Measurements from ENCODE around the gene MIEN1.

Gene MIEN1

DNA sequence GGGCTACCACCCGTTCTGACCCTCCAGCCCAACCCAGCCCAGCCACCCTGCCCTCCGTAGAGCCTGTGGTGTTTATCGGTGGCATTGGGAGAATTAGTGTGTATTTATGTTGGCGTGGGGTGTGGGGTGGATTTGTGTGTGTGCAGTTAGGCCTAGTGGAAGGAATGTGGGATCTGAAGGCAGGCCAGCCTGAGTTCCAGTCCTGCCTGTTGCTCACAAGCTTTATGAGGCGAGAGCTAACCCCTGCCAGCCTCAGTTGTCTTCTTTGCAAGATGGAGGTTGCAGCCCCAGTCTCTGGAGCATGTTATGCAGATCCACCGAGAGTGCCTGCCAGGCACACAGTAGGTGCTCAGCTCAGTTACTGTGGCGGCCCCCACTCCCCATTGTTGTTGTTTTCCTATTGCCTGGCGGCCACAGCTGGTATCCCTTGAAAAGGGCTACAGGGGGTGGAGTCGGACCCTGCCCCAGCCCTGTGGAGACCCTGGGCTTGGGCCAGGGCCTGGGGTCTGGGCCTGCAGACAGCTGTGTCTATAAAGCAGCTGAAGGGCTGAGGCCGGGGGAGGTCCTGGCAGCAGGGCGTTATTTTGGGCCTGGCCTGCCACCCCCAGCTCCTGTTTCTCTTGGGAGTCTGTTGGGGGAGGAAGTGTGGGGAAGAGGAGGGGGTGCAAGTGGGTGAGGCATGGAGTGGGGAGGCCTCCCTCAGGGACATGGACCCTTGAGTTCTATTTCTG is 25.3 kb downstream of the MIEN1 start:
- Histone ChIP-seq H2AFZ (ENCODE audit: low read depth, low read length) (no peak overlapping the region), H3K27me3 (ENCODE audit: low read depth, low read length) (no peaks in the 10 kb centered on the region), H3K9ac (ENCODE audit: low read length) (no peak overlapping the region), H3K36me3 (replicated peaks; ENCODE audit: low read depth, low read length) (no peaks in the 10 kb centered on the region), H3K4me3 (ENCODE audit: low read length) (no peak overlapping the region), H4K20me1 (ENCODE audit: insufficient read depth, low read length) (no peaks in the 10 kb centered on the region), H3K27ac (ENCODE audit: low read length) (no peak overlapping the region), H3K79me2 (ENCODE audit: low read length) (no peaks in the 10 kb centered on the region), H3K4me1 (ENCODE audit: low read length) (peaks cover 9% of the 10 kb centered on the region), H3K4me2 (ENCODE audit: low read length) (no peak overlapping the region), H3K9me3 (ENCODE audit: insufficient read depth, low read length) (no peaks in the 10 kb centered on the region)
- no peak for TF ChIP-seq EZH2phosphoT487 (IDR thresholded peaks at IDR 0.05; ENCODE audit: low read depth)
- TF ChIP-seq, protein P1, sequence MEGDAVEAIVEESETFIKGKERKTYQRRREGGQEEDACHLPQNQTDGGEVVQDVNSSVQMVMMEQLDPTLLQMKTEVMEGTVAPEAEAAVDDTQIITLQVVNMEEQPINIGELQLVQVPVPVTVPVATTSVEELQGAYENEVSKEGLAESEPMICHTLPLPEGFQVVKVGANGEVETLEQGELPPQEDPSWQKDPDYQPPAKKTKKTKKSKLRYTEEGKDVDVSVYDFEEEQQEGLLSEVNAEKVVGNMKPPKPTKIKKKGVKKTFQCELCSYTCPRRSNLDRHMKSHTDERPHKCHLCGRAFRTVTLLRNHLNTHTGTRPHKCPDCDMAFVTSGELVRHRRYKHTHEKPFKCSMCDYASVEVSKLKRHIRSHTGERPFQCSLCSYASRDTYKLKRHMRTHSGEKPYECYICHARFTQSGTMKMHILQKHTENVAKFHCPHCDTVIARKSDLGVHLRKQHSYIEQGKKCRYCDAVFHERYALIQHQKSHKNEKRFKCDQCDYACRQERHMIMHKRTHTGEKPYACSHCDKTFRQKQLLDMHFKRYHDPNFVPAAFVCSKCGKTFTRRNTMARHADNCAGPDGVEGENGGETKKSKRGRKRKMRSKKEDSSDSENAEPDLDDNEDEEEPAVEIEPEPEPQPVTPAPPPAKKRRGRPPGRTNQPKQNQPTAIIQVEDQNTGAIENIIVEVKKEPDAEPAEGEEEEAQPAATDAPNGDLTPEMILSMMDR (IDR thresholded peaks at IDR 0.05; ENCODE audit: low read depth, low read length), result no peak

GRCh38 chr17:39703913-39704312 is 26.4 kb downstream of the MIEN1 start:
- no peak overlapping the region for H3K4me2 ChIP-seq (ENCODE audit: low read length)

DNA sequence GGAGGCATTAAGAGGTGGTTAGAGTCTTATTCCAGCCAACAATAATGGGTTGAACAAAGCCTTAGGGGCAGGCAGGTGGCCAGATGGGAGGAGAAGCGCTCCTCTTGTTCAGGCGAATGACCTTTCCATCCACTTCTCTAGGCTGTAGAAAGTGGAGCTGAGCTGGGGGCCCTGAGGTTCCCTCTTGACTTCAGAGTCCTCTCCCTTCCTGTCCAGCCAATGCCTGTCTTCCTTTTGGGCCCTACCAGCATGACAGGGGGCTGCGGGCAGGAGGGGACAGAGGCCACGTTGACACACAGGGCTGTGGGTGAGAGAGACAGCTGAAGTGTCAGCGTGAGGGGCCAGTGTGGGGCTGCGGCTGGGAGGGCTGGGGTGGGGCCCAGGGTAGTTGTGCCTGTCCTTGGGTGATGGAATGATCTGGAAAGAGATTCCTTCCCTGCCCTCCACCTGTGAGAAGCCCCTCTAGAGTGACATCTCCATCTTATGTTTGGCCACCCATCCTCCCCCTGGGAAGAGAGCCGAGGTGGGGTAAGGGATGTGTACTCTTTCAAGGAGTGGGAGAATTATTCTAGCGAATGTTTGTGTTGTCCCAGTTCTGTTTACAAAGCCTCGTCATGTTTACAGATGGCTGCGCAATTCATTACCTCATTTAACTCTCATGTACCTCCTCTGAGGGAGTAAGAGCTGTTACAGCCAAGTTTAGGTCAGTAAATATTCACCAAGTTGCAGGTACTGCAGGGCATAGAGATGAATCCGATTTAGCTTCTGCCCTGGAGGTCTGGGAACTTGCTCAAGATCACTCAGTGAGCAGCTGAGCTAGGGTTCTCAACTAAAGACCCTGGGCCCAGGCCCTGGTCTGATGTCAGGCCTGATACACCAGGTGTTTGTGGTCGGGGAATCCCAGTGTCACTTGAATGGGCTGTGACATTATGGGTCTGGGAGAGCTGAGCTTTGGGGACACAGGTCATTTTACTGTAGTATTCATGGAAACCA is 27.1 kb downstream of the MIEN1 start:
- Histone ChIP-seq H3K27ac (ENCODE audit: low read length) (no peak overlapping the region), H3K4me3 (ENCODE audit: low read length) (no peak overlapping the region), H3K4me2 (ENCODE audit: low read length) (no peak overlapping the region), H3K27me3 (ENCODE audit: low read depth, low read length) (no peaks in the 10 kb centered on the region), H3K9me3 (ENCODE audit: insufficient read depth, low read length) (no peaks in the 10 kb centered on the region), H3K79me2 (ENCODE audit: low read length) (no peaks in the 10 kb centered on the region), H3K9ac (ENCODE audit: low read length) (no peak overlapping the region), H4K20me1 (ENCODE audit: insufficient read depth, low read length) (no peaks in the 10 kb centered on the region), H3K36me3 (replicated peaks; ENCODE audit: low read depth, low read length) (no peaks in the 10 kb centered on the region), H2AFZ (ENCODE audit: low read depth, low read length) (no peak overlapping the region), H3K4me1 (ENCODE audit: low read length) (peaks cover 9% of the 10 kb centered on the region)
- TF ChIP-seq EZH2phosphoT487 (IDR thresholded peaks at IDR 0.05; ENCODE audit: low read depth), result no peak
- TF ChIP-seq, protein P1 (IDR thresholded peaks at IDR 0.05; ENCODE audit: low read depth, low read length), result no peak

More at GRCh38 chr17:39703913-39704312, 26.4 kb downstream of the MIEN1 start:
- no peaks in the 10 kb centered on the region for H3K79me2 ChIP-seq (ENCODE audit: low read length)
- peaks cover 9% of the 10 kb centered on the region for H3K4me1 ChIP-seq (ENCODE audit: low read length)
- no peak for TF ChIP-seq EZH2phosphoT487 (IDR thresholded peaks at IDR 0.05; ENCODE audit: low read depth)
- TF ChIP-seq, protein P1 (IDR thresholded peaks at IDR 0.05; ENCODE audit: low read depth, low read length), result no peak
- H3K9me3 ChIP-seq (ENCODE audit: insufficient read depth, low read length), result no peaks in the 10 kb centered on the region
- H3K27me3 ChIP-seq (ENCODE audit: low read depth, low read length), result no peaks in the 10 kb centered on the region
- no peak overlapping the region for H2AFZ ChIP-seq (ENCODE audit: low read depth, low read length)
- no peak overlapping the region for H3K4me3 ChIP-seq (ENCODE audit: low read length)
- no peak overlapping the region for H3K27ac ChIP-seq (ENCODE audit: low read length)
- no peak overlapping the region for H3K9ac ChIP-seq (ENCODE audit: low read length)
- no peaks in the 10 kb centered on the region for H3K36me3 ChIP-seq (replicated peaks; ENCODE audit: low read depth, low read length)
- no peaks in the 10 kb centered on the region for H4K20me1 ChIP-seq (ENCODE audit: insufficient read depth, low read length)

All from OCI-LY3 (cell line).